NCI-H524 (cell line): ENCODE measurements around the gene STC2.

ENCODE experiments used
- DNase-seq, 2 experiments: peaks; one replicate each; lab custom pipeline; 2025; lab: John Stamatoyannopoulos, UW

Gene STC2

GRCh38 chr5:173312821-173313220 is 15.4 kb downstream of the STC2 start:
- DNase-seq = no peak

GRCh38 chr5:173311818-173312585 is 16.2 kb downstream of the STC2 start:
- DNase-seq = no peak

- no peak for DNase-seq
Measured at GRCh38 chr5:173310861-173311785, 17.1 kb downstream of the STC2 start.

GRCh38 chr5:173310218-173310769 is 17.9 kb downstream of the STC2 start:
- DNase-seq = no peak

GRCh38 chr5:173309731-173310130 is 18.5 kb downstream of the STC2 start:
- DNase-seq = peak in 1 of 2 experiments; percentile 45

GRCh38 chr5:173308226-173308625 is 20.0 kb downstream of the STC2 start:
- no peak for DNase-seq

GRCh38 chr5:173307695-173308094 is 20.5 kb downstream of the STC2 start:
- DNase-seq = no peak

- DNase-seq = no peak
Measured at GRCh38 chr5:173306695-173307094, 21.5 kb downstream of the STC2 start.

- no peak for DNase-seq
Measured at GRCh38 chr5:173304591-173304988, 23.6 kb downstream of the STC2 start.

GRCh38 chr5:173303878-173304590 is 24.2 kb downstream of the STC2 start:
- no peak for DNase-seq

GRCh38 chr5:173302546-173303155 is 25.6 kb downstream of the STC2 start:
- DNase-seq = no peak

- no peak for DNase-seq
Measured at GRCh38 chr5:173301695-173302545, 26.3 kb downstream of the STC2 start.

GRCh38 chr5:173300389-173301047 is 27.7 kb downstream of the STC2 start:
- DNase-seq = no peak

- no peak for DNase-seq
Measured at GRCh38 chr5:173299820-173300219, 28.4 kb downstream of the STC2 start.

GRCh38 chr5:173298213-173298926 is 29.8 kb downstream of the STC2 start:
- no peak for DNase-seq

GRCh38 chr5:173297813-173298212 is 30.4 kb downstream of the STC2 start:
- DNase-seq = no peak

- DNase-seq = peak in 1 of 2 experiments; percentile 59
Measured at GRCh38 chr5:173296737-173297676, 31.2 kb downstream of the STC2 start.

- no peak for DNase-seq
Measured at GRCh38 chr5:173295796-173296195, 32.4 kb downstream of the STC2 start.
